GM18951 (cell line): Measurements from ENCODE around the gene PRSS1.
"Not testable (repeated sequence)": the region's sequence is repeated elsewhere in the genome, so short reads cannot be mapped to it uniquely, and the experiment has no call there.

ENCODE experiments used
- POLR2A ChIP-seq: IDR thresholded peaks from 4 replicates; pipeline ENCODE4 v1.6.1; 2011; ENCODE audit warnings: mild to moderate bottlenecking; ENCODE audit not compliant: insufficient read length, insufficient read depth; ENCODE audit errors: extremely low read depth
- in situ Hi-C: fragments of 300-500 bp; cut with MboI; formaldehyde crosslinking; loops from one replicate; pipeline ENCODE4 v1.12.0; 2022; ENCODE audit warnings: low sequenced_read_pairs, mixed read lengths, inconsistent platforms; ENCODE audit not compliant: unreplicated experiment

PRSS1 gene

DNA sequence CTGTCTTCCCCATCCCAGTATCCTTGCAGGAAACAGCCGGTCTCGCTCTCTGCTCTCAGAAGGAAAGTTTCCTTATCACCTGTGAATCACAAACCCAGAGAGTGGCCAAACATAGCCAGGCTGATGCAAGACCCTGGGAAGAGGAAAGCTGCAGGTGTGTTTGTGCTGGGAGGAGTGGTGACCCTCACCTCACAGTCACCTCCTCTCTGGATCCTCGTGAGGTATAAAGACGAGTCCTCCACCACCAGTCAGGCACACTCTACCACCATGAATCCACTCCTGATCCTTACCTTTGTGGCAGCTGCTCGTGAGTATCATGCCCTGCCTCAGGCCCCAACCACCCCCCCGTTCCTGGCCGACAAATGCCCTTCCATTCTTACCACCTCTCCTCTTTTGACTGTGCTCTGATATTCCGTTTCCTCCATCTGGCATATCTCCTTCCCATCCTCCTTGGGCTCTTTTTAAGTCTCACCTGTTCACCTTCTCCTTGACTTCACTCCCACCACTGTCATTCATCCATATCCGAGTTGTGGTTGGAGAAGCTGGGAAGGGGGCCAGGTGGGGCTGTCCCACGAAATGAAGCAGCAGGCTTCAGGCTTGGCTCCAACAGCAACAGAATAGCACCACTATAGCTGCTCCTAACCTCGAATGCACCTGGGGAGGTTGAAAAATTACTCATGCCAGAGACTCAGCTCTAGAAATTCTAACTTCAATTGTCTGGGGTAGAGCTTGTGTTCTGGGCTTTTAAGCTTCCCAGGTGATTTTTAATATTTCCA, at the start of gene PRSS1:
Gene PRSS1 (plus strand): TSS at position 255 of the 776 bp plus-strand sequence. CDS start 13 bp downstream, at position 268.
- in situ Hi-C loops: no loop called here
- TF ChIP-seq POLR2A: no peak

DNA sequence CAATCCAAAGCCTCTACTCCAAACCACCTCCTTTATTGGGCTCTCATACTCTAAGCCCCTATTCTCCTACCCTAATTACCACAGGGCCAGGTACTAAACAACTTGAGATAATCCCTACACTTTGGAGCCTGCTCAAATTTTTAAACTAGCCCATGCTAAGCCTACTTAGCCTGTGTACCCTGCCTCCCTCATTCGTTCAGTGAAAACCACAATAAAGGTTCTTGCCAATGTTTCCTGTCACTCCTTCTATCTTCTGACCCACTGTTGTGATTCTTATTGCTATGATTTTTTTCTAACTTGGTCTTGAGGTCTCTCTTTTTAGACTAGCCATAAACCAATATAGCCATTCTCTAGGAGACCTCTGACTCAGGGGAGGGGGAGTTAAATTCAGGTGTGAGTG, 48.3 kb upstream of the PRSS1 start:
- in situ Hi-C loops: not testable (repeated sequence)

DNA sequence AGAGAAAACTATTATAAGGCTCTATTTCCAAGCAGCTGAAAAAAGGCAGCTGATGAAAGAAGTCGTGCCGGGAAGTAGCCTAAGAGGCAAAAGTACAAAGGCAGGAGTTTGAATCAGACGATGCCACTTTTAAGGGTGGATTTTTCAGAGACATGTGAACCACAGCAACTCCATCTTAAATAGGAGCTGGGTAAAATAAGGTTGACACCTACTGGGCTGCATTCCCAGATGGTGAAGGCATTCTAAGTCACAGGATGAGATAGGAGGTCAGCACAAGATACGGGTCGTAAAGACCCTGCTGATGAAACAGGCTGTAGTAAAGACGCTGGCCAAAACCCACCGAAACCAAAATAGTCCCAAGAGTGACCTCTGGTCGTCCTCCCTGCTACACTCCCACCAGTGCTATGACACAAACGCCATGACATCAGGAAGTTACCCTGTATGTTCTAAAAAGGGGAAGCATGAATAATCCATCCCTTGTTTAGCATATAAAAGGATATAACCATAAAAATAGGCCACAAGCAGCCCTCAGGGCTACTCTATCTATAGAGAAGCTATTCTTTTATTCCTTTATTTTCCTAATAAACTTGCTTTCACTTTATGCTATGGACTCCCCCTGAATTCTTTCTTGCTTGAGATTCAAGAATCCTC, 45.5 kb upstream of the PRSS1 start:
- in situ Hi-C loops: no loop called here
- TF ChIP-seq POLR2A: no peak

DNA sequence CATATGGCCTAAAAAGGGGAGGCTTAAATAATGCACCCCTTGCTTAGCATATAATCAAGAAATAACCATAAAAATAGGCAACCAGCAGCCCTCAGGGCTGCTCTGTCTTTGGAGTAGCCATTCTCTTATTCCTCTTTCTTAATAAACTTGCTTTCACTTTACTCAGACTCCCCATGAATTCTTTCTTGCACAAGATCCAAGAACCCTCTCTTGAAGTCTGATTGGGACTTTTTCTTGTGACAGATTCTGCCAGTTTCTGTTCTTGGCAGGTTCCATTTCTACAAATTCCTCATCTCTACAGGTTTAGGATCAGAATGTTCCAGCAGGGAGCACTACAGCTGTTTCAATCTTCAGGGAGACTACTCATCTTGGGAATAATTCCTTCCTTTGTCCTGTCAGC, 40.5 kb upstream of the PRSS1 start:
- in situ Hi-C loops: not testable (repeated sequence)

DNA sequence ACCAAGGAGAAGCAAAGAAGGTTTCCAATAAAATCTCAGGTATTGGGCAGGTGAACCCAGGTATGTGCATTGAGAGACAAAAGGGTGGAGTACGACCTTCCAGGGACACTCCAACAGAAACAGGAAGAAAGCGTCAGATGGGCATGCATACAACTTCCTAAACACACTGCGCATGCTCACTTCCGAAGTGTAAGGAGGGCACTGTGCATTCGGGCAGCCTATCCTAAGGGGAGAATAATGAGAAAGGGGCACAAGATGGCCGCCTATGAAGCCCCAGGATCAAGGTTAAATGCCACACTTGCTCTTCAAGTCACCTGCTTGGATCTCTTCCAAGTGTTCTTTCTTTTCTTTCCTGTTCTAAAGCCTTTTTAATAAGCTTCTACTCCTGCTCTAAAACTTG, 39.4 kb upstream of the PRSS1 start:
- no peak for TF ChIP-seq POLR2A
- in situ Hi-C loops: no loop called here

DNA sequence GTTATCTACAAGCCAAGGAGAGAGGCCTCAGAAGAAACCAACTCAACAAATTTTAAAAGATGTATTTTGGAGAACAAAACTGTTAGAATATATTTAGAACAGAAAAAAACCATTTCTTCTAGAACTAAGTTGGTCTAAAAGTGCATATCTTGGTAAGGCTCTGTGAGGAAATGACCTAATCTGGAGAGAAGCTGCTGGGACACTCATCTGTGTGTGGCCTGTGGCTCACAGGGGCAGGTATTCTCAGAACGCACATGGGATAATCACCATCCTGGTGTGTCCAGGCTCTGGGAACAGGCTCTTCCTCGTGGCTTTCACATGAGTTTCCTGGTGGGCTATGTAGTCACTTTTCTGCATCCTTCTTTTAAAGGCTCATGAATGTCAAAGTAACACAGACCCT, 38.1 kb upstream of the PRSS1 start:
- in situ Hi-C loops: no loop called here
- no peak for TF ChIP-seq POLR2A

DNA sequence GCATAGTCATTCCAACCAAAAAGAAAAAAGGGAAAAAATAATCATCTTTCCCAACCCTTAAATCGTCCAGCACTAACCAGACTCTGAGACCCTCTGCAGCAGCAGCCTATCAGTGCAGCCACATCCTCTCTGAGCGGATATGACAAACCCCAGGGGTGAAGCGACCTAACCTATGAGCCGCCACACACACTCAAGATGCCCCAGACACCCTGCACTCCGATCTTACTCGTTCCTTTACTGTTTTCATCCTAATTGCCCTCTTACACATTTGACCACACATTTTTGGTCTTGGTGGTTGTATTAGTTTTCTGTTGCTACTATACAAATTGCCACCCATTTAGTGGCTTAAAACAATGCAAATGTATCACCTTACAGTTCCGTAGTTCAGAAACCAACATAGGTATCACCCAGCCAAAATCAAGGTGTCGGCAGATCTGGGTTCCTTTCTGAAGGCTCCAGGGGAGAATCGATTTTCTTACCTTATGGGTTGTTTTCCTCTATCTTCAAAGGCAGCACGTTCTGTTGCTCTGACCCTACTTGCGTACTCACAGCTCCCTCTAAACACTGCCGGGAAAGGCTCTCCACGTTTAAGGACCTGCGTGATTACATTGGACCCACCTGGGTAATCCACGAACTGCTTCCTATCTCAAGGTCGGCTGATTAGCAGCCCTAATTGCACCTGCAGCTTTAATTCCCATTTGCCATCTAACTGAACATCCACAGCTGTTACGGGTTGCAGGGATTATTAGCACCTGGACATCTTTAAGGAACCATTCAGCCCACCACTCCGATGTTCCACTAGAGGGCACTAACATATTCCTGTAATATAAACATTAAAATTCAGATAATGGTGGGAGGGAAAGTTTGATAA, 37.3 kb upstream of the PRSS1 start:
- no peak for TF ChIP-seq POLR2A
- in situ Hi-C loops: no loop called here

DNA sequence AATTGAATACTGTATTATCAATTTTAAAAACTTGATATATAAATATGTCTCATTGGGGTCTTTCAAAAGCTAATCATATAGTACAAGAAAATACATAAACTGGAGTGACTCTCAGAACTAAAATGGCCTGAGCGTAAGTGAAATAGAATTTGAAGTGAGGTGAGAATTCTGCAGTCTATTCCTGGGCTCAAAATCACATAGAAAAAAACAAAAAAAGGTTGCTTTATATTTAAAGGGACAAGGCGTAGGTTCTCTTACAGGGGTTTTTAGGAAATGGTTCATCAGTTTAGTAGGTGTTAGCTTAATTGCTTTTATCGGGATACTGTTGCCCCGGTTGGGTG, 36.7 kb upstream of the PRSS1 start:
- in situ Hi-C loops: no loop called here
- no peak for TF ChIP-seq POLR2A

DNA sequence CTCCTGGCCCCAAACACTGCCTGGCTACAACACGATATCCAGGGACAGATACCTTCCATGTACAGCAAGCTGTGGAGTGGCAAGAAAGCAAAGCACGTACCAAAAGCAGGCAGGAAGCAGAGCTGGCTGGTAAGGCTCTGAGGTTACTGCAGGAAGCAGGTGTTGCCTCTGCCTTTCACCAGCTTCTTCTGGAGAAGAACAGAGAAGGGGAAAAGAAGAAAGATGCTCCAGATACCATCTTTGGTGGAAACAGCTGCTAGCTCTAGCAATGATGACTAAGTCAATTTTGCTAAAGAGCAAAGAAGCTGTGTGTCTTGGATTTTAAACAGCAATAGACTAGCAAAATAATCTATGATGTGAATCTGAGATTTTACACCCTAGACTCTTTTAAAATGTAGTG, 34.9 kb upstream of the PRSS1 start:
- no peak for TF ChIP-seq POLR2A
- in situ Hi-C loops: no loop called here

DNA sequence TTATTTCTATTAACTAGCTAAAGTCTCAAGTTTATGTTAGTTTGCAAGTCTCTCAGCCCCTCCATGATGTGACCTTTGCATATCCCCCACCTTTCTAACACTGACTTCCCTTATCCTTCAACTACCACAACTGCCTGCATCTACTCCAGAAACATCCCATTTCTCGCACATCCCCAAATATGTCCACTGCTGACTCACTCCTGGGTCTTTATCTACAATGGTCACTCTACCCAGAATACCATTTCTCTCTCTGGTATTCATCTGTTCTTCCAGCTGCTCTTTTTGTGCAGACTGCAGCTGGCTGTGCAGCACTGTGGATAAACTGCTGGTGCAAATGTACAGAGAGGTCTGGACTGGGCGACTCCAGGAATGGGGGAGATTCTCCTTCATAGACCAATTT, 32.7 kb upstream of the PRSS1 start:
- in situ Hi-C loops: no loop called here
- no peak for TF ChIP-seq POLR2A

DNA sequence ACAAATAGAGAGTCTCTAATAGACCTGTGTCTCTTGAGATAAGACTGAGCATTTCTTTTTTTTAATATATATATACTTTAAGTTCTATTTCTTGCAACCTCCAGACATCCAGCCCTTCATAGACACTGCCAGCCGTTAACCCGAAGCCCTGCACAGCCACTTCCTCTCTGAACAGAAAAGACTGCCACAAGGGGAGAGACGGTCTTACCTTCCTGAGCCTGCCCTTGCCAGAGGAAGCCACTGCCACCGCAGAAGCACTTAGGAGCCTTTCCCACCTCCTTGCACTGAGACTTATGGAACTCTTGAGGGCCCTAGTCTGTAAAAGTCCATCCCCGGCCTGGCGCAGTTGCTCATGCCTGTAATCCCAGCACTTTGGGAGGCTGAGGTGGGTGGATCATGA, 31.8 kb upstream of the PRSS1 start:
- TF ChIP-seq POLR2A: no peak
- in situ Hi-C loops: no loop called here

DNA sequence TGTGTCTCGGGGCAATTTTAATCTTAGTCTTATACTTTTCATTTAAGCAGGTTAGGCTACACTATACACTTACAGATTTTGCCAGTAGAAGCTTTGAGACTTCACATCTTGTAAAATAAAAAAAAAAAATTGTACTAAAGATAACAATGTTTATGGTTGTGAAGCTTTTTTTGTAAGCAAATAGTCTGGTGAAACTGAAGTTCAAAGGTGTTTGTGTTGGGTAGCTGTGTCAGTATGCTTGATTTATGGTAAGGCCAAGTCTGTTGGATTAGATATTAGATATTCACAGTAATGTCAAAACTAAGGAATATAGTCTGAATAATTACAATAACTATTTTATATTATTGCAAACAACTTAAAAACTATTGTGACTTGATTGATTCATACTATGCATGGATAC, 31.0 kb upstream of the PRSS1 start:
- in situ Hi-C loops: no loop called here
- TF ChIP-seq POLR2A: no peak

DNA sequence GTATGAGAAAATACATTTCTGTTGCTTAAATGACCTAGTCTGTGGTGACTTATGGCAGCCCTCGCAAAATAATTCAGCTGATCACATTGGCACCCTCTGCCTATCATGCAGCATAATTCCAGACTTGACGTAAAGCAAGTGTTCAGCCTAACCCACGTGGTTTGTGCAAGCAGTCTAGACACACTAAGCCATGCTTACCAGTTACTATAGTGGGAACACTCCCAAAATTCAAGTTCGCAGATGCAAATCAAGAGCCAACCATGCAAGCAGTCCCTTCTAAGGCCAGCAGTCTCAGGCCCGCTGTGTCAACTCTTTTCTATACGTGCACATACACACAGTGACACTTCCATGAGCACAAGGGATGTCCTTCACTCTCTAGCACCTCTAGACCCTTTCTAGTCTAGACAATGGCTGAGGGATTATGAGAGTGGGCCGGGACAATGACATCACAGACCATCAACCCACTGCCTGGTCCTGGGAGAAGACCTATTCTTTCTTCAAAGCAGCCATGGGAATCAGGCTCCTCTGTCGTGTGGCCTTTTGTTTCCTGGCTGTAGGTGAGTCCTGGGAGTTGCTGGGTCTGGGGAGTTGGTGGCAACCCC, 29.0 kb upstream of the PRSS1 start:
- in situ Hi-C loops: no loop called here

More for the DNA sequence above, 29.0 kb upstream of the PRSS1 start:
- no peak for TF ChIP-seq POLR2A
